ENCODE results near the gene BACH2.

Gene BACH2

GRCh38 chr6:90044182-90044832, 252.3 kb downstream of the BACH2 start:
- no peaks in the 10 kb centered on the region for H3K36me3 ChIP-seq (ENCODE audit: control insufficient read depth, insufficient read depth, low read length)
- H3K79me2 ChIP-seq, result no peaks in the 10 kb centered on the region
- no peak overlapping the region for H3K27ac ChIP-seq
- H3K4me2 ChIP-seq (ENCODE audit: low read length), result no peak overlapping the region
- H3K9ac ChIP-seq, result no peak overlapping the region
- no peak for TF ChIP-seq CTCF (IDR thresholded peaks at IDR 0.05)
- no peak overlapping the region for H2AFZ ChIP-seq
- H3K9me3 ChIP-seq (ENCODE audit: control insufficient read depth, low read length), result no peaks in the 10 kb centered on the region
- no peaks in the 10 kb centered on the region for H3K27me3 ChIP-seq (ENCODE audit: control insufficient read depth, insufficient read depth, low read length)
- H3K4me3 ChIP-seq (ENCODE audit: low read depth, low read length), result no peak overlapping the region
- no peaks in the 10 kb centered on the region for H3K4me1 ChIP-seq

GRCh38 chr6:90040931-90041330, 255.7 kb downstream of the BACH2 start:
- Histone ChIP-seq H2AFZ (no peak overlapping the region), H3K9me3 (ENCODE audit: control insufficient read depth, low read length) (no peaks in the 10 kb centered on the region), H3K9ac (no peak overlapping the region), H3K4me2 (ENCODE audit: low read length) (no peak overlapping the region), H3K4me1 (no peaks in the 10 kb centered on the region), H3K79me2 (no peaks in the 10 kb centered on the region), H3K36me3 (ENCODE audit: control insufficient read depth, insufficient read depth, low read length) (no peaks in the 10 kb centered on the region), H3K4me3 (ENCODE audit: low read depth, low read length) (no peak overlapping the region), H3K27me3 (ENCODE audit: control insufficient read depth, insufficient read depth, low read length) (no peaks in the 10 kb centered on the region), H3K27ac (no peak overlapping the region)
- no peak for TF ChIP-seq CTCF (IDR thresholded peaks at IDR 0.05)

- Histone ChIP-seq H3K9me3 (ENCODE audit: control insufficient read depth, low read length) (no peaks in the 10 kb centered on the region), H2AFZ (no peak overlapping the region), H3K9ac (no peak overlapping the region), H3K4me2 (ENCODE audit: low read length) (no peak overlapping the region), H3K4me3 (ENCODE audit: low read depth, low read length) (no peak overlapping the region), H3K79me2 (no peaks in the 10 kb centered on the region), H3K27me3 (ENCODE audit: control insufficient read depth, insufficient read depth, low read length) (no peaks in the 10 kb centered on the region), H3K36me3 (ENCODE audit: control insufficient read depth, insufficient read depth, low read length) (no peaks in the 10 kb centered on the region), H3K27ac (no peak overlapping the region), H3K4me1 (no peaks in the 10 kb centered on the region)
- TF ChIP-seq CTCF (IDR thresholded peaks at IDR 0.05), result no peak
Observed at GRCh38 chr6:90039911-90040310, 256.7 kb downstream of the BACH2 start.

GRCh38 chr6:90038961-90039653, 257.5 kb downstream of the BACH2 start:
- no peaks in the 10 kb centered on the region for H3K79me2 ChIP-seq
- no peak overlapping the region for H2AFZ ChIP-seq
- H3K9me3 ChIP-seq (ENCODE audit: control insufficient read depth, low read length), result no peaks in the 10 kb centered on the region
- no peak overlapping the region for H3K27ac ChIP-seq
- no peak overlapping the region for H3K4me2 ChIP-seq (ENCODE audit: low read length)
- no peaks in the 10 kb centered on the region for H3K4me1 ChIP-seq
- H3K4me3 ChIP-seq (ENCODE audit: low read depth, low read length), result no peak overlapping the region
- no peaks in the 10 kb centered on the region for H3K36me3 ChIP-seq (ENCODE audit: control insufficient read depth, insufficient read depth, low read length)
- no peak overlapping the region for H3K9ac ChIP-seq
- H3K27me3 ChIP-seq (ENCODE audit: control insufficient read depth, insufficient read depth, low read length), result no peaks in the 10 kb centered on the region
- TF ChIP-seq CTCF (IDR thresholded peaks at IDR 0.05), result no peak

GRCh38 chr6:90036963-90037362, 259.7 kb downstream of the BACH2 start:
- no peak for TF ChIP-seq CTCF (IDR thresholded peaks at IDR 0.05)
- Histone ChIP-seq H3K27me3 (ENCODE audit: control insufficient read depth, insufficient read depth, low read length) (no peaks in the 10 kb centered on the region), H3K4me3 (ENCODE audit: low read depth, low read length) (no peak overlapping the region)

More at GRCh38 chr6:90036963-90037362, 259.7 kb downstream of the BACH2 start:
- H3K79me2 ChIP-seq, result no peaks in the 10 kb centered on the region
- no peak overlapping the region for H3K4me2 ChIP-seq (ENCODE audit: low read length)
- H3K9ac ChIP-seq, result no peak overlapping the region
- H2AFZ ChIP-seq, result no peak overlapping the region
- no peaks in the 10 kb centered on the region for H3K4me1 ChIP-seq
- H3K27ac ChIP-seq, result no peak overlapping the region
- H3K36me3 ChIP-seq (ENCODE audit: control insufficient read depth, insufficient read depth, low read length), result no peaks in the 10 kb centered on the region
- no peaks in the 10 kb centered on the region for H3K9me3 ChIP-seq (ENCODE audit: control insufficient read depth, low read length)

All from parathyroid adenoma (tissue), 2 donors.